Neutrophil (primary cell): ENCODE results near the gene TLE1.

Experiments used
- H3K27ac ChIP-seq: fragments of 200-600 bp; sonication (generic); 2 replicates; pipeline ENCODE4 v1.5.1; 2016; ENCODE audit warnings: mild to moderate bottlenecking, moderate library complexity
- H3K27me3 ChIP-seq: fragments of 200-600 bp; sonication (generic); 2 replicates; pipeline ENCODE4 v1.6.0; 2016; ENCODE audit warnings: mild to moderate bottlenecking
- H3K36me3 ChIP-seq: fragments of 200-600 bp; sonication (generic); 2 replicates; pipeline ENCODE4 v1.5.1; 2017
- H3K4me1 ChIP-seq, 2 experiments: fragments of 200-600 bp in 1 of 2; sonication (generic) in 1 of 2; 1 replicate in 1 of 2; 2 replicates in 1 of 2; pipeline versions ENCODE4 v1.5.1 to v1.6.1; 2013 to 2016; ENCODE audit warnings: low read depth in 1 of 2, low read length in 1 of 2, mild to moderate bottlenecking in 1 of 2, moderate library complexity in 1 of 2; ENCODE audit not compliant: control insufficient read depth in 1 of 2, insufficient read depth in 1 of 2
- H3K4me3 ChIP-seq, 2 experiments: fragments of 200-600 bp in 1 of 2; sonication (generic) in 1 of 2; 1 replicate in 1 of 2; 2 replicates in 1 of 2; pipeline ENCODE4 v1.5.1; 2013 to 2016; ENCODE audit warnings: low read depth in 1 of 2, low read length in 1 of 2, mild to moderate bottlenecking in 1 of 2, moderate library complexity in 1 of 2
- H3K9me3 ChIP-seq: fragments of 200-600 bp; sonication (generic); 2 replicates; pipeline ENCODE4 v1.5.1; 2016
- CTCF ChIP-seq: fragments of 200-600 bp; sonication (generic); IDR thresholded peaks from 2 replicates; pipeline ENCODE4 v1.5.1; 2016; ENCODE audit warnings: antibody characterized with exemption

Gene TLE1

GRCh38 chr9:81558091-81558830 lies 131.1 kb downstream of the TLE1 start:
- TF ChIP-seq CTCF: no peak
- H3K9me3 ChIP-seq: no peaks in the 10 kb centered on the region
- H3K36me3 ChIP-seq: no peaks in the 10 kb centered on the region
- H3K4me1 ChIP-seq: no peaks in the 10 kb centered on the region
- H3K4me3 ChIP-seq: no peak overlapping the region
- no peak overlapping the region for H3K27ac ChIP-seq
- no peaks in the 10 kb centered on the region for H3K27me3 ChIP-seq

- no peaks in the 10 kb centered on the region for H3K4me1 ChIP-seq
Observed at GRCh38 chr9:81557452-81558090, 131.8 kb downstream of the TLE1 start.

GRCh38 chr9:81556923-81557322 lies 132.4 kb downstream of the TLE1 start:
- Histone ChIP-seq H3K4me1 (no peaks in the 10 kb centered on the region), H3K36me3 (no peaks in the 10 kb centered on the region), H3K9me3 (no peaks in the 10 kb centered on the region)

More at GRCh38 chr9:81557452-81558090, 131.8 kb downstream of the TLE1 start:
- Histone ChIP-seq H3K27ac (no peak overlapping the region), H3K27me3 (no peaks in the 10 kb centered on the region), H3K4me3 (no peak overlapping the region), H3K9me3 (no peaks in the 10 kb centered on the region), H3K36me3 (no peaks in the 10 kb centered on the region)
- TF ChIP-seq CTCF: no peak

GRCh38 chr9:81552581-81552991 lies 136.8 kb downstream of the TLE1 start:
- Histone ChIP-seq H3K4me1 (no peaks in the 10 kb centered on the region), H3K27ac (no peak overlapping the region), H3K9me3 (no peaks in the 10 kb centered on the region), H3K36me3 (no peaks in the 10 kb centered on the region), H3K4me3 (no peak overlapping the region), H3K27me3 (no peaks in the 10 kb centered on the region)
- TF ChIP-seq CTCF: no peak

More at GRCh38 chr9:81556923-81557322, 132.4 kb downstream of the TLE1 start:
- no peak overlapping the region for H3K4me3 ChIP-seq
- no peaks in the 10 kb centered on the region for H3K27me3 ChIP-seq
- no peak overlapping the region for H3K27ac ChIP-seq
- no peak for TF ChIP-seq CTCF

GRCh38 chr9:81550207-81550583 lies 139.2 kb downstream of the TLE1 start:
- H3K4me3 ChIP-seq: no peak overlapping the region
- H3K36me3 ChIP-seq: no peaks in the 10 kb centered on the region
- no peak overlapping the region for H3K27ac ChIP-seq
- no peaks in the 10 kb centered on the region for H3K4me1 ChIP-seq
- TF ChIP-seq CTCF: no peak
- H3K27me3 ChIP-seq: no peaks in the 10 kb centered on the region
- H3K9me3 ChIP-seq: no peaks in the 10 kb centered on the region
